ENCODE measurements around the gene DMGDH. TPM values are rescaled to one million over a fixed set of nuclear protein-coding genes. Genes with fewer than 3 reads are reported as not detected.

The DMGDH gene
- total RNA-seq, 2 experiments from 2014 or later = 0.50 TPM; not detected in 1

DNA sequence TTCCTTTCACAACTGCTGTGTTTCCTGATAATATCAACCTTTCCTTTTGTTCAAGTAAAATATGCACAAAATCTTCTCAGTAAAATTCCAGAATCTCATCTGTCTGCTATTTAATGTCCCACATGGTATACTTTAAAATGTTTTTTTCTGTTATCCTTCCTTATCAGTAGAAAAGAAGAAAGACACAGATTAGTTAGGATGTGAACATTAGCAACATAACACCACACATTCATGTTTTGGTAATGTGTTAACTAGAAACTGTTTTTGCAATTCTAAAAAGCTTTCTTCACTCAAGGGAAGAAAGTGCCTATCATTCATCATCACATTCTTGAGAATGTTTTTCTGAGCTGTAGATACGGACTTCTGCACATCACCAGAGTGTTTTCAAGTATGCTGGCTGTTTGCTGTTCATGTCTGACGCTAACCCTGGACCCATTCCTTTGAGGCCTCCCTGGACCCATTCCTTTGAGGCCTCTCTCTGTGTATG lies 73.9 kb downstream of the DMGDH start:
- Mint-ChIP-seq H3K27ac (no peak overlapping the region), H3K36me3 (ENCODE audit: low read depth) (no peaks in the 10 kb centered on the region), H3K4me3 (no peak overlapping the region), H3K27me3 (peaks cover 11% of the 10 kb centered on the region), H3K9me3 (no peaks in the 10 kb centered on the region), H3K4me1 (ENCODE audit: low read depth) (peaks cover 15% of the 10 kb centered on the region)
- intact Hi-C loops (cut with DNase I, micrococcal nuclease) = no loop called here
- Histone ChIP-seq H3K27ac (ENCODE audit: low read depth in 1 of 2, low read length in 2 of 2) (no peak overlapping the region), H3K36me3 (ENCODE audit: insufficient read depth, low read length) (no peaks in the 10 kb centered on the region), H3K4me3 (ENCODE audit: low read length) (no peak overlapping the region), H3K4me1 (ENCODE audit: insufficient read depth, low read length) (no peaks in the 10 kb centered on the region), H3K27me3 (ENCODE audit: control insufficient read depth in 1 of 2, insufficient read depth in 2 of 2, low read length in 2 of 2) (peaks cover 3 to 4% of the 10 kb centered on the region in 2 experiments), H3K9me3 (ENCODE audit: control insufficient read depth in 1 of 2, insufficient read depth in 1 of 2, low read length in 2 of 2) (no peaks in the 10 kb centered on the region)
- DNase-seq = no peak
- ChIA-PET CTCF (no interaction called here), POLR2A (interaction anchor here (1.5 kb wide), 1 partner anchor 11 kb away, joined by 7 read pairs; the partner anchor contains the start of gene ARSB)
- TF ChIP-seq, protein P1, sequence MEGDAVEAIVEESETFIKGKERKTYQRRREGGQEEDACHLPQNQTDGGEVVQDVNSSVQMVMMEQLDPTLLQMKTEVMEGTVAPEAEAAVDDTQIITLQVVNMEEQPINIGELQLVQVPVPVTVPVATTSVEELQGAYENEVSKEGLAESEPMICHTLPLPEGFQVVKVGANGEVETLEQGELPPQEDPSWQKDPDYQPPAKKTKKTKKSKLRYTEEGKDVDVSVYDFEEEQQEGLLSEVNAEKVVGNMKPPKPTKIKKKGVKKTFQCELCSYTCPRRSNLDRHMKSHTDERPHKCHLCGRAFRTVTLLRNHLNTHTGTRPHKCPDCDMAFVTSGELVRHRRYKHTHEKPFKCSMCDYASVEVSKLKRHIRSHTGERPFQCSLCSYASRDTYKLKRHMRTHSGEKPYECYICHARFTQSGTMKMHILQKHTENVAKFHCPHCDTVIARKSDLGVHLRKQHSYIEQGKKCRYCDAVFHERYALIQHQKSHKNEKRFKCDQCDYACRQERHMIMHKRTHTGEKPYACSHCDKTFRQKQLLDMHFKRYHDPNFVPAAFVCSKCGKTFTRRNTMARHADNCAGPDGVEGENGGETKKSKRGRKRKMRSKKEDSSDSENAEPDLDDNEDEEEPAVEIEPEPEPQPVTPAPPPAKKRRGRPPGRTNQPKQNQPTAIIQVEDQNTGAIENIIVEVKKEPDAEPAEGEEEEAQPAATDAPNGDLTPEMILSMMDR (IDR thresholded peaks at IDR 0.05) = no peak
- no peak for ATAC-seq (ENCODE audit: poor library complexity)

DNA sequence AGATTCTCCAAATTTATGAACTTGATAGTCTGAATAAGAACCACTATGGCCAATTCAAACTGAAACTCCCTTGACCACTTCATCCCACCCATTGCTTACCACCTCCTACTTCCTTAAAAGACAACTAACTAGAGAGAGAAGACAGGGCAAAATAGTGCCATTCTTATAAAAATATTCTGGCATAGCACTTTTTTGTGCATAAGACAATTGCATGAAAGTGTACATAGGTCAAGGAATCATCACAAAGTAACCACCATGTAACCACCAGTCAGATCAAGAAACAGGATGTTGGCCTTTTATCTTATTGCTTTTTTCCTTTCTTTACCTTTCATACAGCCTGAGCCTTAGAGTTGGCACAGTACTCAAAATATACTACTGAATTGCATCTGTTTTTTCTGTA lies 76.3 kb downstream of the DMGDH start:
- CTCF ChIA-PET = no interaction called here
- TF ChIP-seq, protein P1 (IDR thresholded peaks at IDR 0.05) = no peak
- no peaks in the 10 kb centered on the region for H3K9me3 Mint-ChIP-seq
- Histone ChIP-seq H3K4me3 (ENCODE audit: low read length) (no peak overlapping the region), H3K9me3 (ENCODE audit: control insufficient read depth in 1 of 2, insufficient read depth in 1 of 2, low read length in 2 of 2) (no peaks in the 10 kb centered on the region), H3K36me3 (ENCODE audit: insufficient read depth, low read length) (no peaks in the 10 kb centered on the region), H3K27ac (ENCODE audit: low read depth in 1 of 2, low read length in 2 of 2) (no peak overlapping the region), H3K27me3 (ENCODE audit: control insufficient read depth in 1 of 2, insufficient read depth in 2 of 2, low read length in 2 of 2) (peaks cover under 1 to 3% of the 10 kb centered on the region in 2 experiments), H3K4me1 (ENCODE audit: insufficient read depth, low read length) (no peaks in the 10 kb centered on the region)
- POLR2A ChIA-PET = no interaction called here
- no peaks in the 10 kb centered on the region for H3K27me3 Mint-ChIP-seq
- no peaks in the 10 kb centered on the region for H3K36me3 Mint-ChIP-seq (ENCODE audit: low read depth)
- DNase-seq (peak in 1 of 14 experiments; percentile 8), ATAC-seq (ENCODE audit: poor library complexity) (no peak)
- H3K4me3 Mint-ChIP-seq = no peak overlapping the region
- peaks cover 15% of the 10 kb centered on the region for H3K4me1 Mint-ChIP-seq (ENCODE audit: low read depth)
- intact Hi-C loops (cut with DNase I, micrococcal nuclease) = no loop called here
- H3K27ac Mint-ChIP-seq = no peak overlapping the region

DNA sequence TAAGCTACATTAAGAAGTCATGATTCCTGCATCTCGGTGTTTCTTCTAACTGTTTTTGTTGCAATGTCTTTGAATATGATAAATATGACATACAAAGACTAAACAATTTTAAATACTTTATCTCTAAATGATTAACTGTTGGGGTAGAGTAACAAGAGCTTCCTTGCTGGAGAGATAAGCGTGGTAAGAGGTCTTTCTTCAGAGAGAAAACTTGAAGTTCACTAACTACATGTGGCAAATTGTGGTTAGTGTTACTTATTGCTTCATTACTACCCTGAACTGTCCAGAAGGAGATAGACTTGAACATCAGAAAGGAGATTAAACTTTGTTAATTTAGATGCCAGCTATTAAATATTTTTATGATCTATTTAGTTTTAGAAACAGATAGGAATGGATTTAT lies 77.3 kb downstream of the DMGDH start:
- H3K4me3 Mint-ChIP-seq = no peak overlapping the region
- no peak overlapping the region for H3K27ac Mint-ChIP-seq
- H3K27me3 ChIP-seq (ENCODE audit: control insufficient read depth in 1 of 2, insufficient read depth in 2 of 2, low read length in 2 of 2) = peaks cover 0 to 3% of the 10 kb centered on the region in 2 experiments
- H3K36me3 ChIP-seq (ENCODE audit: insufficient read depth, low read length) = no peaks in the 10 kb centered on the region
- H3K4me1 Mint-ChIP-seq (ENCODE audit: low read depth) = peaks cover 15% of the 10 kb centered on the region
- no peak overlapping the region for H3K27ac ChIP-seq (ENCODE audit: low read depth in 1 of 2, low read length in 2 of 2)
- no peaks in the 10 kb centered on the region for H3K9me3 ChIP-seq (ENCODE audit: control insufficient read depth in 1 of 2, insufficient read depth in 1 of 2, low read length in 2 of 2)
- no peaks in the 10 kb centered on the region for H3K36me3 Mint-ChIP-seq (ENCODE audit: low read depth)
- TF ChIP-seq, protein P1 (IDR thresholded peaks at IDR 0.05) = no peak
- no peak overlapping the region for H3K4me3 ChIP-seq (ENCODE audit: low read length)
- no peaks in the 10 kb centered on the region for H3K4me1 ChIP-seq (ENCODE audit: insufficient read depth, low read length)
- intact Hi-C loops (cut with DNase I, micrococcal nuclease) = no loop called here
- ChIA-PET CTCF (no interaction called here), POLR2A (no interaction called here)
- no peaks in the 10 kb centered on the region for H3K9me3 Mint-ChIP-seq
- DNase-seq (no peak), ATAC-seq (ENCODE audit: poor library complexity) (no peak)
- no peaks in the 10 kb centered on the region for H3K27me3 Mint-ChIP-seq

All from CD4-positive, alpha-beta T cell (primary cell).